Body of pancreas (tissue), 4 donors: Measurements from ENCODE around the gene PRPF8. TPM values are rescaled to one million over a fixed set of nuclear protein-coding genes. Genes with fewer than 3 reads are reported as not detected.
"Not testable (repeated sequence)": the region's sequence is repeated elsewhere in the genome, so short reads cannot be mapped to it uniquely, and the experiment has no call there.

ENCODE experiments used
- ATAC-seq: fragments of 150-250 bp; one replicate; pipeline ENCODE4 v1.9.1; 2016
- DNase-seq, 4 donors: peaks; one replicate each; pipeline ENCODE4 v3.0.0-alpha.2; 2019
- H3K27ac ChIP-seq, 4 donors: fragments of 200-600 bp; sonication (generic); 1 replicate in 3 of 4; 2 replicates in 1 of 4; pipeline versions ENCODE4 v1.5.1 to v1.6.1; 2016 to 2019; ENCODE audit warnings: mild to moderate bottlenecking in 1 of 4, mixed read lengths in 1 of 4, moderate library complexity in 1 of 4
- H3K27me3 ChIP-seq, 2 donors: fragments of 200-600 bp; sonication (generic); one replicate each; pipeline ENCODE4 v1.6.0; 2016; ENCODE audit warnings: mild to moderate bottlenecking in 1 of 2
- H3K36me3 ChIP-seq, 2 donors: fragments of 200-600 bp; sonication (generic); replicated peaks in 1 of 2; 2 replicates each; pipeline ENCODE4 v1.5.1; 2016; ENCODE audit warnings: low read depth in 2 of 2; ENCODE audit not compliant: insufficient read depth in 1 of 2
- H3K4me1 ChIP-seq: fragments of 200-600 bp; sonication (generic); one replicate; pipeline ENCODE4 v1.6.0; 2016
- H3K4me3 ChIP-seq, 2 donors: fragments of 200-600 bp; sonication (generic); 1 replicate in 1 of 2; 2 replicates in 1 of 2; pipeline ENCODE4 v1.5.1; 2016 to 2019
- H3K9me3 ChIP-seq, 3 donors: fragments of 200-600 bp; sonication (generic); 1 replicate in 2 of 3; 2 replicates in 1 of 3; pipeline ENCODE4 v1.5.1; 2016
- CTCF ChIP-seq, 7 experiments: fragments of 450-650 bp in 4 of 7; fragments of 200-600 bp in 3 of 7; sonication (generic) in 3 of 7; IDR thresholded peaks; one replicate each; pipeline ENCODE4 v1.5.1; 2016 to 2019; ENCODE audit warnings: antibody characterized with exemption in 7 of 7
- POLR2A ChIP-seq, 3 donors: fragments of 450-650 bp; IDR thresholded peaks; one replicate each; pipeline ENCODE4 v1.6.1; 2016; ENCODE audit warnings: antibody characterized with exemption in 3 of 3, mild to moderate bottlenecking in 2 of 3
- WGBS, 2 donors: methylation state at CpG; one replicate each; pipeline ENCODE4 v1.1.5; 2017; 5-methylcytosine and 5-hydroxymethylcytosine counted together
- intact Hi-C: fragments of 100-400 bp; cut with DNase I; formaldehyde crosslinking; loops from one replicate; pipeline ENCODE4 v1.15.1; 2023
- total RNA-seq, 2 donors: library from RNA; depleted of rRNA; stranded (reverse); fragments of >200 nt; gene quantifications; one replicate each; pipeline ENCODE4 v1.1.0, GENCODE V29; 2016

The PRPF8 gene
- total RNA-seq, 2 donors from 2014 or later = 84.7 to 100 TPM

DNA sequence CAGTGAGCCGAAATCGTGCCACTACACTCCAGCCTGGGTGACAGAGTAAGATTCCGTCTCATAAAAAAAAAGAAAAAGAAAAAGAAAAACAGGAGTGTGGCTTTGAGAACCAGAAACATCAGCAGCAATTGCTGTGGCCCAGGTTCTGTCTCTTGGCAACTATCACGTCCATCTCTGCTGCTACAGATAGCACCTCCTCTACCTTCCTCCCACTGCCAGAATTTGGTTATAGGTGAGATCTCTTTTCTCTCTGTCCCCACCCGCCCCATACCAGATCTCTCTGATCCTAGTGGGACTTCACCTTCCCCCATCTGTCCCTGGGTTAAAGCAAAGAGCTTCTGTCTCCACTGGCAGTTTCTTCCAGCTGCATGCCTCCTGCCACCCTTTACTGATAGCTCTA is 22.4 kb upstream of the PRPF8 start:
- no peak for ATAC-seq
- Histone ChIP-seq H3K36me3 (peaks cover 0 to under 1% of the 10 kb centered on the region in 2 donors), H3K4me3 (no peak overlapping the region), H3K9me3 (no peaks in the 10 kb centered on the region), H3K27ac (no peak overlapping the region), H3K27me3 (no peaks in the 10 kb centered on the region), H3K4me1 (peaks cover 7% of the 10 kb centered on the region)
- TF ChIP-seq CTCF (IDR thresholded peaks at IDR 0.05) (no peak), POLR2A (IDR thresholded peaks at IDR 0.05) (no peak)
- intact Hi-C loops = no loop called here
- WGBS, 2 donors = 73 to 83% methylated on average over 5 of the region's 5 CpGs
- no peak for DNase-seq

DNA sequence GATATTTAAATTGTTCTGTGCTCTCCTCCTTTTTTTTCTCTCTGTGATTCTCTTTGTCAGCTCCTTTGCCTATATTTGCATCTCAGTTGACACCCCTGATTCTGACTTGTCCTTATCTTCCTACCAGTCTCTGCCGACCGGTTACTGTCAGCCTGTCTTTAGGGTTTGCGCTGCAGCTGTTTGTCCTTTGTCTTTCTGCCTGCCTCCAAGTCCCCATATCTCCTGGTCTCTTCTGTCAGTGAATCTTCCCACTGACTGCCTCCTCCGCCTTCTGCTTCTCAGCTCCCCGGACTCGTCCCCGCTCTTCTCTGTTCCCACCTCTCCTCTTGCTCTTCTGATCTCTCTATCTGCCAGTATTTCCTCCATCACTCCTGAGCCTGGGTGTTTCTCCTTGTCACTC is 20.3 kb upstream of the PRPF8 start:
- TF ChIP-seq CTCF (IDR thresholded peaks at IDR 0.05) = no peak
- no peak for TF ChIP-seq POLR2A (IDR thresholded peaks at IDR 0.05)
- Histone ChIP-seq H3K4me3 (no peak overlapping the region), H3K27me3 (no peaks in the 10 kb centered on the region), H3K27ac (no peak overlapping the region), H3K9me3 (no peaks in the 10 kb centered on the region), H3K36me3 (no peaks in the 10 kb centered on the region), H3K4me1 (no peaks in the 10 kb centered on the region)
- 68 to 84% methylated on average over 7 of the region's 7 CpGs for WGBS, 2 donors
- intact Hi-C loops = no loop called here
- no peak for ATAC-seq
- DNase-seq = no peak

- Histone ChIP-seq H3K9me3 (no peaks in the 10 kb centered on the region), H3K36me3 (no peaks in the 10 kb centered on the region), H3K27me3 (no peaks in the 10 kb centered on the region), H3K27ac (no peak overlapping the region), H3K4me1 (no peaks in the 10 kb centered on the region), H3K4me3 (no peak overlapping the region)
- intact Hi-C loops = no loop called here
- 53 to 58% methylated on average over 4 of the region's 4 CpGs for WGBS, 2 donors
- DNase-seq = no peak
- ATAC-seq = no peak
- TF ChIP-seq POLR2A (IDR thresholded peaks at IDR 0.05) = no peak
Observed at GRCh38 chr17:1703063-1703462, 18.4 kb upstream of the PRPF8 start.

DNA sequence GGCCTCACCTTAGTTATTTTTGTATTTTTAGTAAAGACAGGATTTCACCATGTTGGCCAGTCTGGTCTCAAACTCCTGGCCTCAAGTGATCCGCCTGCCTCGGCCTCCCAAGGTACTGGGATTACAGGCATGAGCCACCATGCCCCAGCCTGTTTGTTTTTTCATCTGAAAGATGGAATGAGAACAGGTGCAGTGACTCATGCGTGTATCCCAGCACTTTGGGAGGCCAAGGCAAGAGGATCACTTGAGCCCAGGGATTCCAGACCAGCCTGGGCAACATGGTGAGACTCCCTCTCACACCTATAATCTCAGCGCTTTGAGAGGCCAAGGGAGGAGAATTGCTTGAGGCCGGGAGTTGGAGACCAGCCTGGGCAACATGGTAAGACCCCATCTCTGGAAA is 15.2 kb upstream of the PRPF8 start:
- H3K9me3 ChIP-seq, ATAC-seq, H3K4me3 ChIP-seq, H3K36me3 ChIP-seq, H3K27me3 ChIP-seq, intact Hi-C loops, H3K4me1 ChIP-seq, H3K27ac ChIP-seq, DNase-seq: not testable (repeated sequence)
- WGBS, 2 donors = 64 to 76% methylated on average over 2 to 5 of the region's 5 CpGs

- H3K9me3 ChIP-seq = no peaks in the 10 kb centered on the region
- no peak for ATAC-seq
- no peak for TF ChIP-seq POLR2A (IDR thresholded peaks at IDR 0.05)
- TF ChIP-seq CTCF (IDR thresholded peaks at IDR 0.05) = no peak
- intact Hi-C loops = no loop called here
- H3K27me3 ChIP-seq = no peaks in the 10 kb centered on the region
- no peak overlapping the region for H3K27ac ChIP-seq
- WGBS, 2 donors = 46 to 54% methylated on average over 5 of the region's 5 CpGs
- H3K4me3 ChIP-seq = no peak overlapping the region
- no peak for DNase-seq
- H3K36me3 ChIP-seq = no peaks in the 10 kb centered on the region
- H3K4me1 ChIP-seq = no peaks in the 10 kb centered on the region
Observed at GRCh38 chr17:1697681-1698080, 13.0 kb upstream of the PRPF8 start.

- no peak overlapping the region for H3K4me3 ChIP-seq
- TF ChIP-seq POLR2A (IDR thresholded peaks at IDR 0.05) (no peak), CTCF (IDR thresholded peaks at IDR 0.05) (no peak)
- no peaks in the 10 kb centered on the region for H3K4me1 ChIP-seq
- 78 to 81% methylated on average over 8 of the region's 8 CpGs for WGBS, 2 donors
- DNase-seq (no peak), ATAC-seq (no peak)
- H3K27me3 ChIP-seq = no peaks in the 10 kb centered on the region
- no peaks in the 10 kb centered on the region for H3K9me3 ChIP-seq
- intact Hi-C loops = no loop called here
- no peak overlapping the region for H3K27ac ChIP-seq
- no peaks in the 10 kb centered on the region for H3K36me3 ChIP-seq
Observed at GRCh38 chr17:1695365-1695764, 10.7 kb upstream of the PRPF8 start.
